Posterior vena cava (tissue), 2 donors: Measurements from ENCODE around the gene SLC26A11. TPM values are rescaled to one million over a fixed set of nuclear protein-coding genes. Genes with fewer than 3 reads are reported as not detected.
"Not testable (repeated sequence)": the region's sequence is repeated elsewhere in the genome, so short reads cannot be mapped to it uniquely, and the experiment has no call there.

Experiments used
- DNase-seq: peaks from one replicate; pipeline ENCODE4 v3.0.0-alpha.2; 2020; ENCODE audit warnings: low spot score
- intact Hi-C, 2 donors: fragments of 100-400 bp; cut with DNase I; formaldehyde crosslinking; loops; one replicate each; pipeline versions ENCODE4 v1.14.1 to v1.14.2; 2022 to 2023
- total RNA-seq, 2 donors: library from RNA; stranded (reverse); fragmentation: NEBNext Ultra II Directional; extraction: Animal tissue kit (Norgen Biotek cat#: 25700); gene quantifications; one replicate each; pipeline ENCODE4 v1.2.1, GENCODE V29; 2021
- donor health status: DM: yes; HTN: yes; CAD: no.
- donor health status: DM: yes; HTN: yes; CAD: no.

The SLC26A11 gene
- total RNA-seq, 2 donors from 2014 or later = 10.0 to 11.9 TPM

- DNase-seq = peak; percentile 10
- intact Hi-C loops = no loop called here
Measured at GRCh38 chr17:80291260-80291659, 71.0 kb downstream of the SLC26A11 start.

GRCh38 chr17:80291691-80292487 is 71.7 kb downstream of the SLC26A11 start:
- intact Hi-C loops = no loop called here
- DNase-seq = peak; percentile 59

GRCh38 chr17:80292521-80292971 is 72.3 kb downstream of the SLC26A11 start:
- DNase-seq = peak; percentile 41
- intact Hi-C loops = no loop called here

- intact Hi-C loops = no loop called here
- DNase-seq = peak; percentile 81
Measured at GRCh38 chr17:80294210-80294609, 74.0 kb downstream of the SLC26A11 start.

- no peak for DNase-seq
- intact Hi-C loops = no loop called here
Measured at GRCh38 chr17:80294653-80295052, 74.4 kb downstream of the SLC26A11 start.

GRCh38 chr17:80295146-80295545 is 74.9 kb downstream of the SLC26A11 start:
- DNase-seq = peak; percentile 28
- intact Hi-C loops = no loop called here

GRCh38 chr17:80295559-80295958 is 75.3 kb downstream of the SLC26A11 start:
- intact Hi-C loops = no loop called here
- DNase-seq = no peak

- intact Hi-C loops = no loop called here
- DNase-seq = peak; percentile 31
Measured at GRCh38 chr17:80296221-80296620, 76.0 kb downstream of the SLC26A11 start.

- DNase-seq = peak; percentile 78
- intact Hi-C loops = no loop called here
Measured at GRCh38 chr17:80297996-80298560, 77.9 kb downstream of the SLC26A11 start.

GRCh38 chr17:80299350-80300100 is 79.3 kb downstream of the SLC26A11 start:
- intact Hi-C loops = not testable (repeated sequence)

GRCh38 chr17:80300756-80301155 is 80.5 kb downstream of the SLC26A11 start:
- intact Hi-C loops = not testable (repeated sequence)
- DNase-seq = peak; percentile 30

More at GRCh38 chr17:80299350-80300100, 79.3 kb downstream of the SLC26A11 start:
- DNase-seq = not testable (repeated sequence)

Other genes starting within 250 kb of the SLC26A11 start
- 10 to 100 TPM; 38.9 to 57.9 TPM for gene TBC1D16, start 184.6 kb upstream of the SLC26A11 start, total RNA-seq
- 10 to 100 TPM in 1 of 2 donors, 1 to 10 TPM in 1; 6.2 to 10.4 TPM for gene CCDC40, start 183.8 kb upstream of the SLC26A11 start, total RNA-seq
- 10 to 100 TPM; 38.7 to 42.8 TPM for gene GAA, start 118.8 kb upstream of the SLC26A11 start, total RNA-seq
- gene EIF4A3, start 73.3 kb upstream of the SLC26A11 start, total RNA-seq = 10 to 100 TPM; 48.8 to 50.5 TPM
- under 1 TPM in 1 of 2 donors, not detected in 1; 0.24 TPM for gene CARD14, start 50.4 kb upstream of the SLC26A11 start, total RNA-seq
- gene SGSH, start 94 bp upstream of the SLC26A11 start, total RNA-seq = 10 to 100 TPM; 34.0 to 38.8 TPM
- 10 to 100 TPM; 98.8 to 99.3 TPM for gene RNF213, start 40.4 kb downstream of the SLC26A11 start, total RNA-seq
- 10 to 100 TPM; 14.1 to 15.5 TPM for gene ENDOV, start 194.7 kb downstream of the SLC26A11 start, total RNA-seq